HG02840 (cell line): ENCODE results near the gene NFATC3.

Source experiments
- ATAC-seq: cut with Tn5 transposase; IDR thresholded peaks from one replicate; pipeline ENCODE4 v1.9.1; 2021; ENCODE audit warnings: mild to moderate bottlenecking, moderate library complexity, moderate number of reproducible peaks; ENCODE audit not compliant: unreplicated experiment, low FRiP score

The NFATC3 gene

DNA sequence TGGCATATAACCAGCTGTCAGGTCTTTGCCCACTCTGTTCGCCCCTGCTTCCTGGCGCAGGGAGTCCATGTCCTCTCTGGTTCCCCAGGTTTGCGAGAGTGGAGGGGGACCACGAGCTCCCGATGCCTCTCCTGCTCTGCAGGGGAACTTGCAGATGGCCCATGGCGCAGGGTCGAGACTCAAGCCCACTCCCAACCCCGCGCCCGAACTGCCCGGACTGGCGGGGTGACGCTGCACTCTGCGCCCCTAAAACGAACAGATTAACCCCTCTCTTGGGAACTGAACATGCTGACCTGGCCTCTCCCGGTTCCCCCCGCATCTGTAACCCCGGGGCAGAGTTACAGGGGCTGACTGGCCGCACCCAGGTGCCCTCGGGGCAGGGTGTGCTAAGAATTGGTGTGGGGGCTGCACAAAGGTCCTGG lies 159.3 kb downstream of the NFATC3 start:
- ATAC-seq = peak; percentile 7

DNA sequence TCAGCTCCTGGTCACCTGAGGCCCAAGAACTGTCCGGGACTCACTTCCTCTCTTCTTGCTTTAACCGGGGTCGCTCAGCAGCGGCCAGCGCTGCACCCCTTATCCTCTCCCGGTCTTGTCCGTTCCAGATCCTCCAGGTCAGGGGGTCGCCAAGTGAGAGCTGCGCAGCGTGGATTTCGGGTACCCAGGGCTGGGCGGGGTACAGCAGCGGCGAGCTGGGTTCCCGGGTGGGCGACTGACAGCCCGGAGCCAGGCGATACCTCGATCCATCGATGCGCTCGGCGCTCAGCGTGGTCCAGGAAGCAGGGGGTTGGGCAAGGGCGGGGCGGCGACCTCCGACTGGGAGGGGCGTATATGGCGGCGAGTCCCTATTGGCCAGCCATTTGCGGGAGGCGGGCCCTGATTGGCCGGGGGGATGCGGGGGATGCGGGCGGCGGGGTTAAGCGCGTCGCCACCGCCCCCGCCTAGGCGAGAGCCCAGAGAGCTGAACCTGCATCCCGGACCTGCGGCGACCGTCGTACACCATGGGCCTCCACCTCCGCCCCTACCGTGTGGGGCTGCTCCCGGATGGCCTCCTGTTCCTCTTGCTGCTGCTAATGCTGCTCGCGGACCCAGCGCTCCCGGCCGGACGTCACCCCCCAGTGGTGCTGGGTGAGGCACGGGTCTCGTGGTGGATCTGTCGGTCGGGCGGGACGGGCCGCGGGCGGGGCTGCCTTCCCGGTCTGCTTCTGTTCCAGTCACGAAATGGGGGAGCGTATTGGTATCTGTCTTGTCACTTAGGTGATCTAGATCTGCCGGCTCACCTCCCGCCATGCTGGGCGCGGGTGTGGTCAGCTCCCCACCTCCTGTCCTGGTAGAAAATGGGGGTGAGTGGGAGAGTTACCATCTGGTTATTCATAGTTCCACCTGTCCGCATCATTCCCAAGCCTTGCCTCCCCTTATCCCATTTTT lies 160.0 kb downstream of the NFATC3 start, which contains the start of gene PLA2G15:
Gene PLA2G15 (plus strand): TSS at position 471 of the 951 bp plus-strand sequence. CDS start 54 bp downstream, at position 525.
- ATAC-seq = peak; percentile 88

DNA sequence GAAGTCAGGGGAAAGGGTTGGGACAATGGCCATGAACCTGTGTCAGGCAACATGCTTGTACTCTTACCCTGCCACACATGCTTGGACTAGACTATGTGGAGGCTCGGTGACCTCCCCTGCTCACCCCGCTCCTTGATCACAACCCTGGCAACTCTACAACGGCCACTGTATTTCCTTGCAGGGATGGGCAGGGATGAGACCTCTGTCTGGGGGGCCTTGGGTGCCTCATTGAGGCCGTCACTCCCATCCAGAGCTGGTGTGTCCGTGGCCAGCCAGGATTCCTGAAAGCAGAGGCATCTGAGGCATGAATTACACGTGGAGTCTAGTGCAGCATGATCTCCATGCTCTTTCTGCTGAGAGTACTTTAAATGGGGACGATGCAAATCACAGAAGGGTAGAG lies 161.0 kb downstream of the NFATC3 start:
- ATAC-seq = no peak

DNA sequence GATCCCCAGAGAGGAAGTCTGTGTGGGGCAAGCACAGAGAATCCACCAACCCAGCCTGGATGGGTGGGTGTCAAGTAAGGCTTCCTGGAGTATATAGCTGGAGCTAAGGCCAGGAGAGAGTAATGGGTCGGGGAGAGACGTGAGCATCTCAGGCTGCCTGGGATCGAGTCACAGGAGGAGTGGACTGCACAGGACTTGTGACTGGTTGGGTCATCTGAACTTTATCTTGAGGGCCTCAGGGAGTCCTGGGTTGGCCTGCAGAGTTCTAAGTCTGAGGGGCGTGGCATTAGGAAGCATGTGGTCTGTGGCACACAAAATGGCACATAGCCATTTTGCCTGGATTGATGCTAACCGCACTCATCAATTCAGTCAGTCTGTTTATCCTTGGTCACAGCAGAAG lies 161.5 kb downstream of the NFATC3 start:
- no peak for ATAC-seq

DNA sequence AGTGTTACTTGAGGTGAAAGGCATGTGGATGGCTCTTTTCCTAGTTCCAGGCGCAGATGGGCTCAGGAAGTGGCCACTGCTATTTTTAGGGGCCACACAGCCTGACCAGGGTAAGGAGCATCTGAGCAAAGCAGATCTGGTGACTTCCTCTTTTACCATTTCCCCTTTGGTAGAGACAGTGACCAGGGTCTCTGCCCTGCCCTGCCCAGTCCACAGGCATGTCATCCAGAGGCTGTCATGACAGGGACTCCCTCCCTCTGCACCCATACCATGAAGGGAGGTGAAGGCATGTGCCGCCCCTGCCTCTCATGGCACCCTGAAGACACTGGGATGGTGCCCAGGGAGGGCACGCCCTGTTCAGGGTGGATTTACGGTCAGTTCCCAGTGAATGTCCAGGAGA lies 162.2 kb downstream of the NFATC3 start:
- ATAC-seq = no peak

DNA sequence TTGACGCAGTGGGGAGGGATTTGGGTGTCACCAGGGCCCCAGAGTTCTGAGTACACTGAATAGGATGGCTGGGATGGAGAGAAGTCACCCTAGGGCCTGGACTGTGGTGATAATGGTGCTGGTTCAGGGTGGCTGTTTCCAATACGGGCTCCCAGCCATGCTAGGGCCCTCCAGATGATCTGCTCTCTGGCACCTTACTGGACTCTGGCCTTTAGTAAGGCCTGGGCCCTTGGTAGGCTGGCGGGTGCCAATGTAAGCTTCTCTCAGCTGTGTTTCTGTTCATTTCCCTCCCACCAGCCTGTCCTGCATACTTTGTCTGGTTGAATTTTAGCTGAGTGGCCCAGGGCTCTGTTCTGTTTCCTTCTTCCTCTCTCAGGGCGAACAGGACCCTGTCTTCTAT lies 162.8 kb downstream of the NFATC3 start:
- ATAC-seq = no peak

DNA sequence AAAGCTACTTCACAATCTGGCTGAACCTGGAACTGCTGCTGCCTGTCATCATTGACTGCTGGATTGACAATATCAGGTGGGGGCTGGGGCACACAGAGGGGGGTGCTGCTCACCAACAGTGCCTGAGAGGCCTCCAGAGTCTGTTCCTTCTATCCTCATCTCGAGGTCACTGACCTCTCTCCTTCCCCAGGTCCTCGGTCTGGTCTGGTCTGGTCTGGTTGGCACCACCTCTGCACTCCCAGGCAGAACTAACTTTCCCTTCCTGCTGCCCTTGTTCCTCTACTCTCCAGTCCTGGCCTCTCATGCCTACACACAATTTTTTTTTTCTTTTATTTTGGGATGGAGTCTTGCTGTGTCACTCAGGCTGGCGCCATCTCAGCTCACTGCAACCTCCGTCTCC lies 164.2 kb downstream of the NFATC3 start:
- no peak for ATAC-seq

DNA sequence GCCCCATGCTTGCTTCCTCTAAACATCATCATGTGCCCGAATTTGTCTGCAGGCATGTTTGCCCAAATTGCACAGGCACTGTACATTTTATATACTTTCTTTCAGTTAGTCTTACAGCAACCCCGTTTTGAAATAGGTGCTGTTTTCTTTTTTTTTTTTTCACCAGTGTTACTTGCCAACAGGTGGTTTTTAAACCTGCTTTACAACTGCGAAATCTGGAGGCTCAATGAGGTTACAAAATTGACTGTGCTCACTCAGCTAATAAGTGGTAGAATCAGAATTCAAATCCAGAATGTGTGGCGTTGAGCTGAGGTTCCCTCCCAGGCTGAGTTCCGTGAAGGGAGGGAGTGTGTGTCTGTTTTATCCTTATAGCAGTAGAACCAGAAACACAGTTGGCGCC lies 165.8 kb downstream of the NFATC3 start:
- no peak for ATAC-seq

DNA sequence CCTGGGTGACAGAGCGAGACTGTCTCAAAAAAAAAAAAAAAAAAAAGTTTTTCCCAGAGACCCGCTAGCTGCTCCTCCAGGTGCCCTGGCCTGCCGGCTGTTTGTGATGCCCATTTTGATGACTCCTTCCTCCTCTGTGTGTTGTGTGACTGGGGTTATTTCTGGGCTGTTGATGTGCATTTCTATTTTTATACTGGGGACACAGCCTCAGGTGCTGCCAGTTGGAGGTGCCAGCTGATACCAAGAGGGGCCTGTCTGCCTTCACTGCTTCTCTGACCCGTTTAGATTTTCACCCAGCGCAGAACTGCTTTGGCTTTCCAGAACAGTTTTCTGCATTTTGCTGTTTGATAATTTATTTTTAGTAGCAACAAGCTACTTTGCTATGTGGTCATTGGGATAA lies 166.7 kb downstream of the NFATC3 start:
- ATAC-seq = no peak

DNA sequence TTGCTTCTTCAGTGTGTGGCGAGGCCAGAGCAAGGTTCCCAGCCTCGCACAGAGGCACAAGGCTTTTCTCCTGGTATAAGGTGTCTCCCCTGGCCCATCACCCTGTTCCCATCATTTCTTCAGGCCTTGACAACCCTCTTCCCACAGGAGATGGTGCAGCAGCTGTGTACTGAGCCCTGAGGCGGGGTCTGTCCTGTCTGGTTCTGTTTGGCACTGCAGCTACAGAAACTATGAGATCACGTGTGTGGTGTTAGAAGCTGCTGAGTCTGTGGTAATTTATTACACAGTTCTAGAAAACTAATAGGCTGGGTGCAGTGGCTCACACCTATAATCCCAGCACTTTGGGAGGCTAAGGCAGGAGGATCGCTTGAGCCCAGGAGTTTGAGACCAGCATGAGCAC lies 167.2 kb downstream of the NFATC3 start:
- no peak for ATAC-seq

DNA sequence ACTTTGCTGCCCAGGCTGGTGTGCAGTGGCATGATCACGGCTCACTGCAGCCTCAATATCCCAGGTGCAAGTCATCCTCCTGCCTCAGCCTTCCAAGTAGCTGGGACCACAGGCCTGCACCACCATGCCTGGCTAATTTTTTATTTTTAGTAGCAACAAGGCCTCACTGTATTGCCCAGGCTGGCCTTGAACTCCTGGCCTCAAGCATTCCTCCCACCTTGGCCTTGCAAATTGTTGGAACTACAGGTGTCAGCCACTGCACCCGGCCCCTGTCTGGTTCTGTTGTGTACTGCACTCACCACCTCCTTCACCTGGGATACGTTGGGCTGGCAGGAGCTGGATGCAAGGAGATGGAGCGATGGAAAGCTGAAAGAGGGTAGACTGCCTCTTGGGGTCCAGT lies 168.6 kb downstream of the NFATC3 start:
- no peak for ATAC-seq

DNA sequence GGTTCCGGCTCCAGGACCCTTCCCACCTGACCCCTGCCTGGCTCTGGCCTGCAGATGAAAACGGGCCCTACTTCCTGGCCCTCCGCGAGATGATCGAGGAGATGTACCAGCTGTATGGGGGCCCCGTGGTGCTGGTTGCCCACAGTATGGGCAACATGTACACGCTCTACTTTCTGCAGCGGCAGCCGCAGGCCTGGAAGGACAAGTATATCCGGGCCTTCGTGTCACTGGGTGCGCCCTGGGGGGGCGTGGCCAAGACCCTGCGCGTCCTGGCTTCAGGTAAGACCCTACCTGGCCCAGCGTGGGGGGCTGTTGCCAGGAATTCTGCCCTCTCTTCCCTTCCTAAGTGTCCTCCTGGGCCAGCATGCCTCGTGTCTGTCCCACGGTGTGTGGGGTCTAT lies 170.5 kb downstream of the NFATC3 start:
- ATAC-seq = no peak

DNA sequence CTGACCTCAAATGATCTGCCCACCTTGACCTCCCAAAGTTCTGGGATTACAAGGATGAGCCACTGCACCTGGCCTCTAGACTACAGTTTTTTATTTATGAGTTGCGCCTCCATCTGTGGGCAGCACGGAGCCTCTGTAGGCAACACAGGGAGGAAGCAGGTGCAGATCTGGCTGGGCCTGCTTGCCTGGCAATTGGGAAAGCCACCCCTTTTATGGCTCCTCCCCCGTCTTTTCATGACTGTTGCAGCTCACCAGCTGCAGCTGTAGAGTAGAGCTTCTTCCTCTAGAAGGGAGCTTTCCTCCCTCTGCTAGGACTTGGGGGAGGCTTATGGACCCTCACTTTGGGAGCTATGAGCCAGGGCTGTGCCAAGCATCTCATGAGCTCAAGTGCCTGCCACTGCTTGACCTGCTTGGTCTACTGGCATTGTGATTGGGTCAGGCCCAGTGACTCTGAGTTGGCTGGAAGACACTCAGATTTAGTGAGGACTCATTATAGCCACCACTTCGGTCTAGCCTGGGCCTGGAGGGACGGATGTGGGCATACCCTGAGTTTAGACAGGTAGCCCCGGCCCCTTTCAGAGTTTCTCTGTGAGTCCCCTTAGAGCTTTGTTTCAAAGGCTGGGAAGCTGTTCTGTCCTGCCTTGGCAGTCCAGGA lies 172.2 kb downstream of the NFATC3 start:
- no peak for ATAC-seq

DNA sequence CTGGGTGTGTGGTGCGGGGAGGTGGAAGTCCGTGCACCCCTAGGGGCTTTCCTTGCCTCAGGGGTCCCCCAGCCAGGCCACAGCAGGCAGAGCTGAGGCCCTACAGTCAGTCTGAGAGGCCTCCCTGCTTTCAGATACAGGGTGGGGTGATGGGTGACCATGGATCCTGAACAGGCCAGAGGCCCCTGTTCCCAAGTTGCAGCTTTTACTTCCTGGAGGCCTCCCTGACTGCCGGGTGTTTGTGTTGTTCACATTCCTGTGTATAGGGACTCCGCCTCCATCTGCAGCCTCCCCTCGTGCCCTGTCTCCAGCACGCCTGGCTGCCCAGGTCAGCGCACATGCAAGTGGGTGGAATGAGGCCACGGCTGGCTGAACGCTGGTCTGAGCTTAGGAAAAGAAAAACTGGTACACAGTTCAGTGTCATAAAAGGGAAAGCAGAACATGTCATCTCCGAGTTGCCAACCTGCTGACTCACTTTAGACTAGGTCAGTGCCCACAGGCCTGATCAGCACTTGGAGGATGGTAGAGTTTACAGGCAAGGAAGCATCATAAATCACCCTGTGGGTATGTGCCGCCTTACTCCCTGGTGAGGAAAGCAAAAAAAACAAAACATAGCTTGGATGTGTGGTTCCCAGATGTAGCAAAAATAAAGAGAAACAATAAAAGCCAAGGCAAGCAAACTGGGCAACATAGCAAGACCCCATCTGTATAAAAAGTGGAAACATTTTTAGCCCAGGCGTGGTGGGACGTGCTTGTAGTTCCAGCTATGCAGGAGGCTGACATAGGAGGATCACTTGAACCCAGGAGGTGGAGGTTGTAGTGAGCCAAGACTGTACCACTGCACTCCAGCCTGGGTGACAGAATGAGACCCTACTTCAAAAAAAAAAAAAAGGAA lies 173.0 kb downstream of the NFATC3 start:
- ATAC-seq = no peak

DNA sequence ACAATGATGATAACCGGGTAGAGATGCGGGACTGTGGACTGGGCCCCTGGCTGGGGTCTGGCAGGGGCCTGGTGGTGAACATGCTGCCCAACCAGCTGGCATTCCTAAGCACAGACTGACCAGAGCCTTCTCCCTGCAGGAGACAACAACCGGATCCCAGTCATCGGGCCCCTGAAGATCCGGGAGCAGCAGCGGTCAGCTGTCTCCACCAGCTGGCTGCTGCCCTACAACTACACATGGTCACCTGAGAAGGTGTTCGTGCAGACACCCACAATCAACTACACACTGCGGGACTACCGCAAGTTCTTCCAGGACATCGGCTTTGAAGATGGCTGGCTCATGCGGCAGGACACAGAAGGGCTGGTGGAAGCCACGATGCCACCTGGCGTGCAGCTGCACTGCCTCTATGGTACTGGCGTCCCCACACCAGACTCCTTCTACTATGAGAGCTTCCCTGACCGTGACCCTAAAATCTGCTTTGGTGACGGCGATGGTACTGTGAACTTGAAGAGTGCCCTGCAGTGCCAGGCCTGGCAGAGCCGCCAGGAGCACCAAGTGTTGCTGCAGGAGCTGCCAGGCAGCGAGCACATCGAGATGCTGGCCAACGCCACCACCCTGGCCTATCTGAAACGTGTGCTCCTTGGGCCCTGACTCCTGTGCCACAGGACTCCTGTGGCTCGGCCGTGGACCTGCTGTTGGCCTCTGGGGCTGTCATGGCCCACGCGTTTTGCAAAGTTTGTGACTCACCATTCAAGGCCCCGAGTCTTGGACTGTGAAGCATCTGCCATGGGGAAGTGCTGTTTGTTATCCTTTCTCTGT lies 174.0 kb downstream of the NFATC3 start:
- no peak for ATAC-seq

DNA sequence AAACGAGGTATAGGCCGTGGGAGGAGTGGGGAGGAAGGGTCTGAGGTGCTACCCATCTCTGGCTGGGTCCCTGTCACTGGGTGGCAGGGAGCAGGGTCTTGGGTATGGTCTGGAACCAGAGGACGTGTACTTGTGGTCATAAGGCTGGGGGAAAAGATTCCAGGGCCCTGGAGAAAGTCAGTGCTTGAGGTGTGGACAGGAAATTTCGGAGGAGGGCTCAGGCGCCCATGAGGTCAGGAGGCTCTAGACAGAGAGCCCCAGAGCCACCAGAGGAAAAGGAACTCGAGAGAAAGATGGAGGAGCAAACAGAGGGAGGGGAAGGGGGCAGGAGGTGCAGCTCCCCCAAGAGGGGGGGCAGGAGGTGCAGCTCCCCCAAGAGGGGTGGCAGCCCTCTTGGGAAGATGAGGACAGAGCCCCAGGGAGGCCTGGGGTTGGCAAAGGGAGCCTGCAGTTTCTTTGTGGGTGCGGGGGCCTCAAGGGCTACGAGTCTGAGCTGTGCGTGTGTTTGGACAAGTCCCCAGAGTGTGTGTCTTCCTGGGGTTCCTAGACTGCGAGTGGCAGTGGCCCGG lies 178.5 kb downstream of the NFATC3 start:
- no peak for ATAC-seq

DNA sequence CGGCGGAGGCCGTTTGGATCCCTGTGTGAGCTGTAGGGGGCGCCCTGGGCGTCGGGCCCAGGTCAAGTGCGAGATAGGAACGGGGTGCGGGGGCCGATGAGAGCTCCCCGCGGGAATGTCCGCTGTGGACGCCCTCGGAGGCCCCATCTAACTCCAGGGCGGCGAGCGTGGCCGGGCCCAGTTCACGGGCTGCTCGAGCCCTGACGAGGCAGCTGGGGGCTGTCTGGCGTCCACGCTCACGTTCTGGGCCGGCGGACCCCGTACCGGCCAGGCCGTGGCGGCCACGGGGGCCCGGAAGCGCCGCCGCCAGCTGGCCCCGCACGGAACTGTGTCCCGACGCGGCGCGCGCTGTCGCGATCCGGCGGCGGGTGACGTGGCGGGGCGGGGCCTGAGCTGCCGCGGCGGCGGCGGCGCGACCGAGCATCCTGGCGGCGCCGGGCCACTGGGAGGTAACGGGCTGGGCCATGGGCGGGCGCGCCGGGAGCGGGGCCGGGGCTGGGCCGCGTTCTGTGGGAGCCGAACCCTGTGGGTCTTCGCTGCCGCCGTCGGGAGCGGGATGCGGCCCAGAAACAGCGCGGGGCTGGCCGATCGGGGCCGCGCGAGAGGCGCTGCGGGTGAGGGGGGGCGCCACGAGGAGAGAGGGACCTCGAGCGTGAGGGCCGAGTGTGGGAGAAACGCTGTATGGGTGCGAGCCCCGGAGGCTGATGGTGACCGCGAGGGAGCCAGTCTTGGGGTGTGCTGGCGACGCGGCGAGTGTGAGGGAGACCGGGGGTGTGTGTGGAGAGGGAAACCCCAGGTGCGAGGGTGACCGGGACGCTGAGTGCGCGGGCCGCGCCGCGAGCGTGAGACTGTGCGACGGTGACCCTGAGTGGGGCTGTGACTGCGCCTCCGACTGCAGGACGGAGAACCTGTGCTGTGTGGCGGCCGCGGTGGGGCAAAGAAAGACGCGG lies 179.2 kb downstream of the NFATC3 start, which contains the start of gene SLC7A6:
Gene SLC7A6 (plus strand): TSS at position 399 of the 950 bp plus-strand sequence. CDS start 10,201 bp downstream, outside the sequence.
- peak; percentile 67 for ATAC-seq
